Mesendoderm (in vitro differentiated cells): ENCODE results near the gene KANSL1L.

Experiments
- DNase-seq: peaks from one replicate; pipeline ENCODE4 v3.0.0; 2013
- H2AK5ac ChIP-seq: 2 replicates; pipeline ENCODE4 v1.6.1; 2013; ENCODE audit warnings: low read length, inconsistent platforms
- H2BK120ac ChIP-seq: 2 replicates; pipeline ENCODE4 v1.6.1; 2013; ENCODE audit warnings: low read depth, mild to moderate bottlenecking, low read length, moderate library complexity, mixed read lengths
- H2BK15ac ChIP-seq: replicated peaks from 2 replicates; pipeline ENCODE4 v1.6.1; 2013; ENCODE audit warnings: low read depth, mild to moderate bottlenecking, moderate library complexity
- H2BK5ac ChIP-seq: 2 replicates; pipeline ENCODE4 v1.6.1; 2013; ENCODE audit warnings: low read length, inconsistent platforms
- H3K18ac ChIP-seq: 2 replicates; pipeline ENCODE4 v1.6.1; 2013; ENCODE audit warnings: mild to moderate bottlenecking, low read length, mixed read lengths
- H3K23ac ChIP-seq: one replicate; pipeline ENCODE4 v1.6.1; 2013; ENCODE audit warnings: low read length
- H3K27ac ChIP-seq: 2 replicates; pipeline ENCODE4 v1.5.1; 2013; ENCODE audit warnings: low read depth, mild to moderate bottlenecking, inconsistent platforms, low read length, moderate library complexity
- H3K27me3 ChIP-seq: 2 replicates; pipeline ENCODE4 v1.6.1; 2013; ENCODE audit warnings: low read length, control low read depth, mild to moderate bottlenecking, inconsistent platforms; ENCODE audit not compliant: insufficient read depth, poor library complexity
- H3K36me3 ChIP-seq: 2 replicates; pipeline ENCODE4 v1.6.1; 2013; ENCODE audit warnings: low read length, inconsistent platforms; ENCODE audit not compliant: control insufficient read depth, insufficient read depth
- H3K4ac ChIP-seq: one replicate; pipeline ENCODE4 v1.6.1; 2013; ENCODE audit warnings: low read depth, mild to moderate bottlenecking, low read length, moderate library complexity
- H3K4me1 ChIP-seq: 2 replicates; pipeline ENCODE4 v1.6.1; 2013; ENCODE audit warnings: low read depth, low read length, inconsistent platforms; ENCODE audit not compliant: control insufficient read depth
- H3K4me2 ChIP-seq: 2 replicates; pipeline ENCODE4 v1.6.1; 2013; ENCODE audit warnings: low read length
- H3K4me3 ChIP-seq: 2 replicates; pipeline ENCODE4 v1.5.1; 2013; ENCODE audit warnings: mild to moderate bottlenecking, low read length
- H3K56ac ChIP-seq: one replicate; pipeline ENCODE4 v1.6.1; 2013; ENCODE audit warnings: low read length
- H3K79me1 ChIP-seq: 2 replicates; pipeline ENCODE4 v1.6.1; 2013; ENCODE audit warnings: low read length, inconsistent platforms
- H3K79me2 ChIP-seq: 2 replicates; pipeline ENCODE4 v1.6.1; 2013; ENCODE audit warnings: mild to moderate bottlenecking, low read length; ENCODE audit not compliant: control insufficient read depth, insufficient read depth
- H3K9ac ChIP-seq: 2 replicates; pipeline ENCODE4 v1.6.1; 2013; ENCODE audit warnings: low read length, inconsistent platforms
- H4K5ac ChIP-seq: one replicate; pipeline ENCODE4 v1.6.1; 2013; ENCODE audit warnings: low read length
- H4K8ac ChIP-seq: one replicate; pipeline ENCODE4 v1.6.1; 2013; ENCODE audit warnings: low read depth, mild to moderate bottlenecking, control low read depth, low read length, moderate library complexity
- WGBS: extraction: QIAGEN DNeasy Blood & Tissue Kit; methylation state at CpG from one replicate; pipeline ENCODE4 v1.1.7; 2013; ENCODE audit warnings: low lambda C conversion rate, missing lambda C conversion rate; ENCODE audit not compliant: insufficient coverage; ENCODE audit errors: extremely low coverage; 5-methylcytosine and 5-hydroxymethylcytosine counted together

The KANSL1L gene

GRCh38 chr2:209985874-209986273, 185.3 kb downstream of the KANSL1L start:
- Histone ChIP-seq H3K9ac (no peak overlapping the region), H3K79me2 (no peaks in the 10 kb centered on the region), H3K27me3 (no peaks in the 10 kb centered on the region), H3K56ac (no peak overlapping the region), H4K5ac (no peak overlapping the region), H3K18ac (no peak overlapping the region), H3K4me1 (peaks cover 5% of the 10 kb centered on the region), H3K4me2 (no peak overlapping the region), H3K36me3 (no peaks in the 10 kb centered on the region), H2BK5ac (no peak overlapping the region), H3K23ac (no peak overlapping the region), H3K27ac (peak overlapping the region; percentile 58), H2BK15ac (no peak overlapping the region), H3K4me3 (no peak overlapping the region), H3K4ac (no peak overlapping the region), H4K8ac (no peak overlapping the region), H2AK5ac (no peak overlapping the region), H2BK120ac (peak overlapping the region; percentile 45), H3K79me1 (no peaks in the 10 kb centered on the region)
- peak; percentile 62 for DNase-seq
- WGBS, result no CpG with 5 or more reads among the region's 3 CpGs

- no peak overlapping the region for H3K27ac ChIP-seq
- H3K79me1 ChIP-seq, result no peaks in the 10 kb centered on the region
- no peak overlapping the region for H2BK15ac ChIP-seq
- peaks cover 5% of the 10 kb centered on the region for H3K4me1 ChIP-seq
- no CpG with 5 or more reads among the region's 2 CpGs for WGBS
- no peak overlapping the region for H3K18ac ChIP-seq
- no peak overlapping the region for H2BK120ac ChIP-seq
- H3K4me2 ChIP-seq, result no peak overlapping the region
- H4K8ac ChIP-seq, result no peak overlapping the region
- H3K4ac ChIP-seq, result no peak overlapping the region
- no peak overlapping the region for H3K4me3 ChIP-seq
- H3K27me3 ChIP-seq, result no peaks in the 10 kb centered on the region
- no peaks in the 10 kb centered on the region for H3K36me3 ChIP-seq
- no peak for DNase-seq
- H2AK5ac ChIP-seq, result no peak overlapping the region
- H3K9ac ChIP-seq, result no peak overlapping the region
- no peaks in the 10 kb centered on the region for H3K79me2 ChIP-seq
- H3K23ac ChIP-seq, result no peak overlapping the region
- H4K5ac ChIP-seq, result no peak overlapping the region
- no peak overlapping the region for H3K56ac ChIP-seq
- no peak overlapping the region for H2BK5ac ChIP-seq
Observed at GRCh38 chr2:209984291-209984690, 186.9 kb downstream of the KANSL1L start.

GRCh38 chr2:209977386-209978239, 193.6 kb downstream of the KANSL1L start:
- no peak overlapping the region for H3K56ac ChIP-seq
- no peak overlapping the region for H2BK5ac ChIP-seq
- no peak overlapping the region for H2BK15ac ChIP-seq
- H3K79me2 ChIP-seq, result no peaks in the 10 kb centered on the region
- H3K27me3 ChIP-seq, result no peaks in the 10 kb centered on the region
- no peak overlapping the region for H4K8ac ChIP-seq
- H4K5ac ChIP-seq, result no peak overlapping the region
- peak; percentile 42 for DNase-seq
- no peak overlapping the region for H3K27ac ChIP-seq
- no peak overlapping the region for H3K4me3 ChIP-seq
- H3K4ac ChIP-seq, result no peak overlapping the region
- no peaks in the 10 kb centered on the region for H3K79me1 ChIP-seq
- no peak overlapping the region for H3K23ac ChIP-seq
- no peak overlapping the region for H3K4me2 ChIP-seq
- H3K9ac ChIP-seq, result no peak overlapping the region
- H3K4me1 ChIP-seq, result no peaks in the 10 kb centered on the region
- H2BK120ac ChIP-seq, result no peak overlapping the region
- WGBS, result no CpG with 5 or more reads among the region's 2 CpGs
- H3K36me3 ChIP-seq, result no peaks in the 10 kb centered on the region
- no peak overlapping the region for H3K18ac ChIP-seq
- no peak overlapping the region for H2AK5ac ChIP-seq

GRCh38 chr2:209976698-209977385, 194.4 kb downstream of the KANSL1L start:
- no peak overlapping the region for H3K4me2 ChIP-seq
- H4K8ac ChIP-seq, result no peak overlapping the region
- H2BK120ac ChIP-seq, result no peak overlapping the region
- H3K4me3 ChIP-seq, result no peak overlapping the region
- H3K27me3 ChIP-seq, result no peaks in the 10 kb centered on the region
- H2BK5ac ChIP-seq, result no peak overlapping the region
- H3K56ac ChIP-seq, result no peak overlapping the region
- H3K79me2 ChIP-seq, result no peaks in the 10 kb centered on the region
- no peak overlapping the region for H2BK15ac ChIP-seq
- no CpG with 5 or more reads among the region's 9 CpGs for WGBS
- no peak overlapping the region for H3K27ac ChIP-seq
- H3K4me1 ChIP-seq, result no peaks in the 10 kb centered on the region
- no peak overlapping the region for H4K5ac ChIP-seq
- H3K9ac ChIP-seq, result no peak overlapping the region
- no peak overlapping the region for H3K23ac ChIP-seq
- no peak overlapping the region for H3K4ac ChIP-seq
- no peaks in the 10 kb centered on the region for H3K36me3 ChIP-seq
- H3K79me1 ChIP-seq, result no peaks in the 10 kb centered on the region
- no peak for DNase-seq
- H3K18ac ChIP-seq, result no peak overlapping the region
- no peak overlapping the region for H2AK5ac ChIP-seq

- Histone ChIP-seq H2AK5ac (no peak overlapping the region), H4K5ac (no peak overlapping the region), H3K56ac (no peak overlapping the region), H4K8ac (no peak overlapping the region), H2BK15ac (no peak overlapping the region), H3K4ac (no peak overlapping the region), H3K23ac (no peak overlapping the region), H2BK5ac (no peak overlapping the region), H3K4me1 (no peaks in the 10 kb centered on the region), H3K27me3 (no peaks in the 10 kb centered on the region), H3K27ac (no peak overlapping the region), H3K79me2 (no peaks in the 10 kb centered on the region), H3K4me2 (no peak overlapping the region), H3K36me3 (no peaks in the 10 kb centered on the region), H3K9ac (no peak overlapping the region), H3K18ac (no peak overlapping the region), H3K79me1 (no peaks in the 10 kb centered on the region), H2BK120ac (no peak overlapping the region), H3K4me3 (no peak overlapping the region)
- no peak for DNase-seq
- WGBS, result no CpG with 5 or more reads among the region's 1 CpG
Observed at GRCh38 chr2:209974576-209974975, 196.6 kb downstream of the KANSL1L start.
